DMS53 treated with DMSO at 0.1 percent for 48 hours (cell line): ENCODE data around the gene FNBP1.

Experiments used
- DNase-seq: peaks from one replicate; lab custom pipeline; 2025; ENCODE audit not compliant: unreplicated experiment; lab: John Stamatoyannopoulos, UW

The FNBP1 gene

DNA sequence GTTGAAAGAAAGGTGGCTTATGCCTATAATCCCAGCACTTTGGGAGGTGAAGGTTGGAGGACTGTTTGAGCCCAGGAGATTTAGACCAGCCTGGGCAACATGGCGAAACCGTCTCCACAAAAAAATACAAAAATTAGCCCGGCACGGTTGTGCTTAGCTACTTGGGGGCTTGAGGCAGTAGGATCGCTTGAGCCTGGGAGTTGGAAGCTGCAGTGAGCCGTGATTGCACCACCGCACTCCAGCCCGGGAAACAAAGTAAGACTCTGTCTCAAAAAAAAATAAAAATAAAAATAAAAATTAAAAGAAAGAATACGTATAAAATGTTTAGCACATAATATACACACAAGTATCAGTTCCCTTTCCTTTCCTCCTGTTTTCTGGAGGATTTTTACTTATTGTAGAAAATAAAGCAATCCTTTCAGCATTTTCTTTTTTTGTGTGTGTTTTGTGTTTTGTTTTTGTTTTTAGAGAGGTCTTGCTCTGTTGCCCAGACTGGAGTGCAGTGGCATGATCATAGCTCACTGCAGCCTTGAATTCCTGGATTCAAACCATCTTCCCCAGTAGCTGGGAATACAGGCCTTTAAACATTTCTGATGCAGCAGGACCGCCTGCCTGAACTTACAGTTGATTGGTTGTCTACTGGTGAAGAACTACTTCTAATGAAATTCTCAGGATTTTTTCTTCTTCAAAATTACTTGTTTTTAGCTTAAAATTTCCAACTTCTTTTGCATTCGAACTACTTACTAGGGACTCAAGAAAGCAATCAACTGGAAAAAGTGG, 6.6 kb upstream of the FNBP1 start:
- DNase-seq = no peak

DNA sequence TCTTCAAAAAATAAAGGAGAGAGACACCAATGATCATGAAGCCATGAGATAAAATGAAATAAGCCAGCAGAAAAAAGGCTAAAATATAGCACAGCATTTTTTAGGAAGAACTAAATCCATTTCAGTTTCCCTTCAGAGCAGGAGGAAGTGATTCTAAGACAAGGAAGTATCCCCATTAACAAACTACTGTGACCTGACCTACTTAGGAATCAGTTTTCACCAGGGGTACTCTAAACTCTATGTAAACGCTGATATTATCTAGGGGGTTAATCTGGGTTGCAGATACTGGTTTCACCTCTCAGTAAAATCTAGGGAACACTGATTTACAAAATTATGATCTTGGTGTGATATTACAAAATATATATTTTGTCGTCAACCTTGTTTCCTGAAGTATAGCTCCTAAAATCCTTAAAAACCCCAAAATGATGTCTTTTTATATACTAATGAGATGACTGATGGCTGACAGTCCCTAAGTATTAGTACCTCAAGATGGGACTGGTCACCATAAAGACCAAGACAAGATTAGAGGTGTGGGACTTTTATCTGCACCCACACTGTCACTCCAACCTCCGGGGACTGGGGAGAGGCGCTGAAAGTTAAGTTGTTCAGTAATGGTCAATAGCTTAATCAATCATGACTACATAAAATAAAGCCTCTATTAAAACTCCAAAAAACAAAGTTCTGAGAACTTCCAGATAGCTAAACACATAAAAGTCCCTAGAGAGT, 2.9 kb upstream of the FNBP1 start:
- DNase-seq = no peak

DNA sequence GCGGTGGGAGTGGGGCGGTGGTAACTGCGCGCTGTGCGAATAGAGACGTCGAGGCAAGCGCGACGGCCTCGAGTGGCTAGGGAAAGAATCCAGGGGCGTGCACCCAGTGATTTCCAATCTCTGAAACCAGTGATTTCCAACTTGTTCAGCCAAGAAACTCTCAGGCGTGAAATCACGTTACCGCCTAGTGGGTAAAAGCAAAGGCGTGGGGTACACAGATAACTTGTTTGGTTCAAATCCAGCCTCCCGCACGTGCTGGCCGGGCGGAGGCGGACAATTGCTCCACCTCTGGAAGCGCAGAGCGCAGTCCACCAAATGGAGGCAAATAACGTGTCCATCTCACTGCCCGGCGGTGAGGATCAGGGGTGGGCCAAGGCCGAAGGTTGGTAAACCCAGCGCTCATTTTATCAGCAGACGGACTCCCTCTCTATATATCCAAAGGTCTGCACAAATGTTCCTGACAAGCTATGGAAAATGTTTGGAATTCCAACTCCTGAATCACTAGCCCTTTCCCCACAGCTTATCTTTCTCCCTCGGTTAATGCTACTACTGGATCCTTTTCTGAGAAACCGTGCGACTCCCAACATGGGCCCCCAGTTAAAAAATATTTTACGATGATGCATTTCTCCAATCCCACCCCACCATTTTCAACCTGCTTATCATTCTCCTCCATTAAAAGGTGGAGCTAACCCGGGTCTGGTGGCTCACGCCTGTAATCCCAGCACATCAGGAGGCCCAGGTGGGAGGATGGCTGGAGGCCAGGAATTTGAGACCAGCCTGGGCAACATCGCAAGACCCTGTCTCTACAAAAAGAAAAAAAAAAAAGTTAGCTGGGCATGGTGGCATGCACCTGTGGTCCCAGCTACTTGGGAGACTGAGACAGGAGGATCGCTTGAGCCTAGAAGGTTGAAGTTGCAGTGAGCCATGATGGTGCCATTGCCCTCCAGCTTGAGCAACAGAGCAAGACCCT, 950 bp upstream of the FNBP1 start:
- DNase-seq = peak; percentile 39

DNA sequence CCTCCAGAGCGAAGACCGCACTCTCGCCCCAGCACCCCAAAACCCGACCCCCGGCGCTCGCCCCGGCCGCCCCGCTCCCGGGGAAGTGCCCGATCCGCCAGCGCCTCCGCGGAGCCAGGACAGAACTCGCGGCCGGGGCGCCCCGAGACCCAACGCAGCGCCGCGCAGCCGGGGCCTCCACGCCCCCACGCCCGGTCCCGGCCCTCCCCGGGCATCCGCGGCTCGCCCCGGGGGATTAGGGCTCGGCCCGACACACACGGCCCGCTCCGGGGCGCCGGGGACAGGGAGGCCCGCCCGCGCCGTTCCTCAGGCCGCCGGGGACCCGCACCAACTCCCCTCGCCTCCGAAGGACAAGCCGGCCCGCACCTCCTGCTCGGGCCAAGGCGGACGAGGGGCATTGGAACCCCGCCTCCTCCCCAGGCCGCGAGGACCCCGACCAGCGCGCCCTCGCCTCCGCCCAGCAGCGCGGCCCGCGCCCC, 544 bp downstream of the FNBP1 start:
- DNase-seq = no peak

DNA sequence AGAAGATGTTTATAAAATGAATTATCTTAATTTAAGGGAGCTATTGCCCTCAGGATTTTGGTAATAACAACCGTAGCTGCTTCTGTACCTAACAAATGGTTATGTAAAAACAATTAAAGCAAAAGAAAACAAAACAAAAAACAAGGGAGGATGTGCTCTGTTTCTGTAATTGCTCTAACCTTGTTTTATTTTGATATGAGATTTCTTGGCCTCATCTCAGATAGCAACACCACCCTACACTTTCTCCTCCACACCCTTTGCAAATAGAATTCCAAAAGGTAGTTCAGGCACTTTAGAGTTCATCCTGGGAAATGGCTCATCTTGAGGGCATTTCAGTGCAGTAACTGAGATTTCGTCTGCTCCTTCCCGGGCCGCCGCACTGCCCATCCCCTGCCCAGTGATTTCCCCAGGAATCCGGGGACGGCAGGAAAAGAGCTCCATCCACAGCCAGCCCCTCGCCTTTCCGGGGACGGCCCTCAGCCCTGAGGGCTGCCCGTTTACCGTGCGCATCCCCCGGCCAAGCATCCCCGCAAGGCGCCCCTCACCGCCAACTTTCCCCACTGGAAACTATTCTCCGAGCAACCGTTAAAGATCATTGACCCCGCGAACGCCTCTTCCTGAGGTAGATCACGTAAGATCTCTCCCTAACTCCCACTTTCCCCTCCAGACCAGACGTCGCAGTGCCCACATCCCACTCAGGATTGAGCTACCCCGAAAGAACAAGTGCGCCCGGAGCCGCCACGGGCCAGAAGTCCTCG, 1.2 kb downstream of the FNBP1 start:
- DNase-seq = no peak

DNA sequence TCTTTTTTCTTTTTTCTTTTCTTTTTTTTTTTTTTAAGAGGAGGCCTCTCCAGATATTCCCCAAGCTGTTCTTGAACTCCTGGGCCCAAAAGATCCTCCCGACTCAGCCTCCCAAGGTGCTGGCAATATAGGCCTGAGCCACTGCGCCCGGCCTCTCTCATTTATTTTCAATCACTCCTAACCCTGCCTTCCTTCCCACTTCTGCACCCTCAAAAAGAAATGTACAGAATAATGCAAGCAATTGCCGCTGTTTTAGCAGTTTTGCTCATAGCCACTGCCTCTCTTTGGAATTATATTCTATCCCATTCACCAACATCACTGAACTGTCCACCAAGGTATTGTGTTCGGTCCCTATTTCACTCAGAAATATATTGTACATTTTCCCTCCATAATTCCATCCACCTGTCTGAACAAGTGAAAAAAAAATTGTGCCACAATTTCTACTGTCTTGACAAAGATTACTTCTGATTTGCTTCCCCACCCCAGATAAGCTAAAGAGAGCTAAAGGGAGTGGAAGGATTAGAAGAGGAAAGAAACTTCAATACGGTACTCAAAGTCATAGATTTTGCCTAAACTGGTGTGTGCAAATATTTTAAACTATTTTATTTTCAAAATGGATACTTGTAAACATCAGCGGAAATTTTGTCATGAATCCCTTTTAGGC, 1.9 kb downstream of the FNBP1 start:
- no peak for DNase-seq

DNA sequence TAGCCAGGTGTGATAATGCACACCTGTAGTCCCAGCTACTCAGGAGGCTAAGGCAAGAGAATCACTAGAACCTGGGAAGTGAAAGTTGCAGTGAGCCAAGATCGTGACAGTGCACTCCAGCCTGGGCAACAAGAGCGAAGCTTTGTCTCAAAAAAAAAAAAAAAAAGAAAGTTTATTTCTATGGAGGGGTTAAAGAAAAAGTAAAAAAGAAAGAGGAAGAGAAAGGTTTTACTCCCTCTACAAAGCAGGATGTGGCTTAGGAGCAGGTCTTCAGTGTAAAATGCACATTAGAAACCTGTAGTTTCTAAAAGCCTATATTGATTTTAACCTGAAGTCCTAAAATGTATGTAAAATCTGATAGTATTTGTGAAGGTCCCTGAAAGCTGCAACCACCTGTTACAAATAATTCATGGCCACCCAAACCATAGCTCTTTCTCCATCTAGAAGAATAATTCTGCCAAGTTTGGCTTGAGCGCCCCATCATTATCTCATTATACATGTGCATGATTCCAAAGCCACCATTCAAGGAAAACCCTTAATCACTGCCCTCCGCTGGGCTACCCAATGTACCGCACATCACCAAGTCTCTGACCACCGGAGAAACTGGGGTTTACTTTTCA, 3.4 kb downstream of the FNBP1 start:
- no peak for DNase-seq

DNA sequence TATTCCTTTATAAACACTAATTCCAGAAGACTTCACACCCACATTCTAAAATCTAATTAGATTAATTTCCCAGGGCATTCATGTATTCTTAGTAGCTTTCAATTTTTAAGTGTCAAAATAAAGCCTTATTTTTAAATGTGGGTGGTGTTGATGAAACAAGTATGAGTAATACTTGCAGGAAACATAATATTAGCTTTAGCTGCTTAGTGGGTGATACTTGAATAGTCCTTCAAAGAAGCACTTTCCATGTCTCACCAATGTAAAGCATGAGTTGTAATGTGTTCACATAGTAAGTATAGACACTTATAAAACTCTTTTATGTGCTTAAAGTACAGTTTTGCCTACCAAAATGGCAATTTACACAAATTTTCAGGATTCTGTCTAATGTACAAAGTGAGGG, 6.9 kb downstream of the FNBP1 start:
- peak; percentile 24 for DNase-seq

DNA sequence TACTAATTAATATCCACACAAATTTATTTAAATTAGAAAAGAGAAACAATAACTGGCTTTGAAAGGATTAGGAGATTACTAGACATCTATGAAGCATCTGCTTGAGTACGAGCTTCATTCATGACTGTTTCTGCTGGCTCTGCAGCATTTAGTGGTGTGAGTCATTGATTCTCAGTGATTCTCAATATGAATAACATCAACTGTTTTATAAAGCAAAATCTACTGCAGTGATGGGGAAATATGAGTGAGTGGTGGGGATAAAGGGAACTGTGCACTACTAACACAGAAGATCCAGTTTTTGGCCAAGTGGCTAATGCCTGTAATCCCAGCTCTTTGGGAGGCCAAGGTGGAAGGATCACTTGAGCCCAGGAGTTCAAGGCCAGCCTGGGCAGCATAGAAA, 8.4 kb downstream of the FNBP1 start:
- DNase-seq = no peak

DNA sequence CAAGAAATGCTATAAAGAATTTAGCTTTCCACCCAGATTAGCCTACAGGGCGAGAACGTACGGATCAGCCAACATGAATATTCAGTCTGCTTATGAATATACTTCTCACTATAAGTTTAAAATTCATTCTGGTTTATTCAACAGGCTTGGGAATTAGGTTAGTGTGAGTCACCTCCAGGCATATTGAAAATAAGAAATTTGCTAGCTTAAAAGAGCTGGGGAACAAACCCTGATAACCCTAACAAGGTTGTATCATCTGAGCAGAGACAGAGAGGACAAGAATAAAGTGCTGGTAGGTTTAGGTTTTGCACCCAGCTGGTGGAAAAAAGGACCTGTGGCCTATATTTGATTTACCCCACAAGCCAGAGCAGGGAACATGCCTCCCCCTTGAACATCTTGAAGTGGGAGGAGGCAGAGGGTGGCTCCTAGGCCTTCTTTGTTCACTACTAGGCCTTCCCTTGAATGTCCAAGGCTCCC, 12.3 kb downstream of the FNBP1 start:
- no peak for DNase-seq

DNA sequence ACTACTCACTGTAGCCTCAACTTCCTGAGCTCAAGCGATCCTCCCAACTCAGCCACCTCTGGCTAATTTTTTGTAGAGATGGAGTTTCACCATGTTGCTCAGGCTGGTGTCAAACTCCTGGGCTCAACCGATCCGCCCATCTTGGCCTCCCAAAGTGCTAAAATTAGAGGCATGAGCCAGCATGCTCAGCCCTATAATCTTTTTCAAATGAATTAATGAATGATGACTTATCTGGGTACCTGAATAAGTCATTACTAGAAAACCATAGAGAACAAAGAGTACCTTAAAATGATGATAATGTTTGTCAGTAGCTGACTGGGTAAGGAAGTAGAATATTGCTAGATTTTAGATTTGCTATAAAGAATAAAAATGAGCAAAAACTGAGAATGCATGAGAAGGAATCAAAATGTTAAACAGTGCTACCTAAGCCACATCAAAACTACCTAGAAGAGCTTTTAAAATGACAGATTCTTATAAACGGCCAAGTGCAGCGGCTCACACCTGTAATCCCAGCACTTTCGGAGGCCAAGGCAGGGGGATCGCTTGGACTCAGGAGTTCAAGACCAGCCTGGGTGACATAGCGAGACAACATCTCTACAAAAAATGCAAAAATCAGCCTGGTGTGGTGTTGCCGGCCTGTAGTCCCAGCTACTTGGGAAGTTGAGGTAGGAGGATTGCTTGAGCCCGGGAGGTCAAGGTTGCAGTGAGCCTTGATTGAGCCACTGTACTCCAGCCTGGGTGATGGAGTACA, 13.6 kb downstream of the FNBP1 start:
- DNase-seq = no peak

DNA sequence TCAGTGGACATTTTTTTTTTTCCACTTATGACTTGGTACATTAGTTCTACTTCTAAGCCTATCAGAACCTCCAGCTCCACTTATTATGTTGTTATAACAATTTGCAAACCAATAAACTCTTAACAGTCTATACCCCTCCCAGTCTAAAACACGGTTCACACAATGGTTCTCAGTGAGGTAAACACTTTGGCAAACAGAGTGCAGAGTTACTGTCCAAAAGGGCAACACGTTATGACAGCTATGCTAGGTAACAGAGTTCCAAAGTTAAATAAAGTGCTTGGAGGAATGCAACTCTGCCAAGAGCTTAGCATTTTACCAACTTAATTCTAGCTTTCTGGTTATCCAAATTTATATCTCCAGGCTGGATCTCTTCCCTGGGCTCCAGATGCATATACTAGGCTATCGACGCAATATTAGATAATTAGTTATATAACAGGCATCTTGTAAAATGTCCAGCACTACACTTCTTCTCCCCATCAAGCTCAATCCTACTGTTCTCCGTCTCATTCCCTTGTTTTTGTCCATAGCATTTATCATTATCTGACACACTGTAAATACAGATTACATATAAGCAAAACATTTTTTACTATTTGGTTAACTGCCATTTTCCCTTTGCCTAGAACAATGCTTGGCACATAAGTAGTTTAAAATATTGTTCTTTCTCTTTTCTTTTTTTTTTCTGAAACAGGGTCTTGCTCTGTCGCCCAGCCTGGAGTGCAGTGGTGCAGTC, 14.3 kb downstream of the FNBP1 start:
- DNase-seq = no peak

DNA sequence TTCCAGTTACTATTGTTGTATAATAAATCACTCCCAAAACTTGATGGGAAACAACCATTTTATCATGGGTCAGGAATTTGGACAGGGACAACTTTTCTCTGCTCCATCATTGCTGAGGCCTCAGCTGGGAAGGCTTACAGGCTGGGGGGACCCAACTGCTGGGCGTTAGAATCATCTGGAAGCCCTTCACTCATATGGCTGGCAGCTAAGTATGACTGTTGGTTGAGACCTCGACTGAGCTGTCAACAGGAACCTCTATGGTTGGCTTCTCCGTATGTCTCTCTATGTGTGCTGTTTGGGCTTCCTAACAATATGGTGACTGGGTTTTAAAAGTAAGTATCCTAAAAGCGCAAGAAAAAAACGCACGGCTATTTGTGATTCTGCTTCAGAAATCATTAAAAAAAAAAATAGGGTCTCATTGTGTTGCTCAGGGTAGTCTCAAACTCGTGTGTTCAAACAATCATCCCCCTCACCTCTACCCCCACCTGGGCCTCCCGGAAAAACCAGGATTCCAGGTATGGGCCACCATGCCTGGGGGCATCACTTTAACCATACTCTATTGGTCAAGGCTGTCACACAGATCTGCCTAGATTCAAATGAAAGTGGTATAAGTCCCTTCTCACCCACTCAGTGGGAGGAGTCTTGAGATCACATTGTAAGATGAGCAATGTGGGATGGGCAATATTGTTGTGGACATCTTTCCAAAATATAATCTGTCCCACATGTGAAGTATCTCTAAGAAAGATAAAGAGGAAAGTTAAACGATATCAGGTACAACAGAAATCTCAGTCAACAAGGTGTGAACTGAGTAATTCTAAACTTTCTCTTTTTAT, 15.2 kb downstream of the FNBP1 start:
- DNase-seq = no peak

DNA sequence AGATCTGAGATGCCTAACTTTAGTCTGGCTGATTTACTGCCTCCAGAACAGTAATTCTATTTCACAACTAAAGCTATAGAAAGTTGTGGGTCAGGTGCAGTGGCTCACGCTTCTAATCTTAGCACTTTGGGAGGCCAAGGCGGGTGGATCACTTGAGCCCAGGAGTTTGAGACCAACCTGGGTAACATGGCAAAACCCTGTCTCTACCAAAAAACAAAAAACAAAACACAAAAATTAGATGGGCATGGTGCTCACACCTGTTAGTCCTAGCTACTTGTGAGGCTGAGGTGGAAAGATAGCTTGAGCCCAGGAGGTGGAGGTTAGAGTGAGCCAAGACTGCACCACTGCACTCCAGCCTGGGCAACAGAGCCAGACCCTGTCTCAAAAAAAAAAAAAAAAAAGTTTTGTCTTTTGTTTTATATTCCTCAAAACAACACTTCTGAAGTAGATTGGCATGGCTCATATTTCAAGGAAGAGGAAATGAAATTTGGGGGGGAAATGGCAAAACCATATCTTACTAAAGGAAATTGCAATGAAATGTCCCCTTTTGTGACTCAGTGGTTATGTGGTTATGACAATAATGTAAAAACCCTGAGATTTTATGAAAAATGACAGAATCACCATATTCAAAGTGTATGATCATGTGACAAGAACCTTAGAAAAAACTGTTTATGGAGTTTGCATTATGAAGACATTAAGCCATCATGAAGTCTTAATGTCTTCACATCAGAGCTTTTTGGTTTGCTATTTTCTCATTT, 16.2 kb downstream of the FNBP1 start:
- no peak for DNase-seq

DNA sequence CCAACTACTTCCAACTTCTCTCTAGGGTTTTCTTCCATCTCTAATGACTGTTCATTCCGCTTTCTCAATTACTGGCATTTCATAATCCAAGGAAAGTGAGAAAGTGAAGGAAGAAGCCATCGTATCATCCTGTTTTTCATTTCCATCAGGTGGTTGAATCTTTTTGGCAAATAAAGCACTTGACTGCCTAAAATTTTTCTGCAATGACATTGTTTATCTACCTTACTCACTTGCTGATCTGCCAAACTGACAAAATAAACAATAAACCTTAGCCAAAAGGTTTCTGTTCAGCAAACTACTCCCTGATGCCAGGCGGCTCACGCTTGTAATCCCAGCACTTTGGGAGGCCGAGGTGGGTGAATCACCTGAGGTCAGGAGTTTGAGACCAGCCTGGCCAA, 18.4 kb downstream of the FNBP1 start:
- DNase-seq = no peak

DNA sequence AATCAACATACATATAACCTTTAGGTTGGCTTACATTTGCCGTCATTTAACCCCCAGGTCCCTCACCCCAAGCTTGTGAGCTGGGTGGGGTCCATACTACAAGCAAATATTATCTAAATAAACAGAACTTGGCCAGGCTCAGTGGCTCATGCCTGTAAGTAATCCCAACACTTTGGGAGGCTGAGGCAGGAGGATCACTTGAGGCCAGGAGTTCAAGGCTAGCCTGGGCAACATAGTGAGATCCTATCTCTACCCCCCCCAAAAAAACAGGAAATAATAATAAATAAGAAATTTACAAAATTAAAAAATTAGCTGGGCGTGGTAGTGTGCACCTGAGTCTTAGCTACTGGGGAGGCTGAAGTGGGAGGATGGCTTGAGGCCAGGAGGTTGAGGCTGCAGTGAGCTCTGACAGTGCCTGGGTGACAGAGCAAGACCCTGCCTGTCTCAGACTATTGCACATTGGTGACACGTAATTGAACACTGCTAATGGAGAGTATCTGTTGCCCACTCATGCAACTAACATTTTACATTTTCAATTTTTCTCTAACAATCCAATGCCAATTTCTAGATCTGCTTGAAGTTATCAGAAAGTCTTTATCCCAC, 18.9 kb downstream of the FNBP1 start:
- DNase-seq = no peak
